GM18505 (cell line): ENCODE data around the gene IQCK.

Source experiments
- ATAC-seq: cut with Tn5 transposase; IDR thresholded peaks from one replicate; pipeline ENCODE4 v1.9.1; 2021; ENCODE audit not compliant: unreplicated experiment
- POLR2A ChIP-seq: IDR thresholded peaks from 4 replicates; pipeline ENCODE4 v1.6.1; 2011; ENCODE audit warnings: borderline replicate concordance; ENCODE audit not compliant: insufficient read depth, insufficient read length; ENCODE audit errors: extremely low read depth

The IQCK gene

DNA sequence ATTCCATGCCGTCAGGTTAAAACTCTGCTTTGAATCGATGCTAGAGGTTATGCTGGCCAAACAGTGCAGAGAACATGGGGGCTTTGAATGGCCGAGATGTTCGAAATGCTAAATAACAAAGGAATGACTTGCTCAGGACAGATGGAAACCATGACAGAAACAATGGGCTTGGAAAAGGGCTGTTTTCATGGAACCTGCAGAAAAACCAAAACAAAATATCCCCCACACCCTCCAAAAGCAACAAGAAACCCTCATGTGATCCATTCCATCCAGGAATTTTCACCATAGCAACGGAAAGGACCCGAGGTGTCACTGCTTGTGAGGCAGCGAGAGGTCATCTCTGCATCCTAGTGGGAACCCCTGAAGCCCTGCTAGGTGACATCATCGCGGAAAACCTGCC lies 141.1 kb downstream of the IQCK start:
- no peak for TF ChIP-seq POLR2A
- ATAC-seq = no peak

DNA sequence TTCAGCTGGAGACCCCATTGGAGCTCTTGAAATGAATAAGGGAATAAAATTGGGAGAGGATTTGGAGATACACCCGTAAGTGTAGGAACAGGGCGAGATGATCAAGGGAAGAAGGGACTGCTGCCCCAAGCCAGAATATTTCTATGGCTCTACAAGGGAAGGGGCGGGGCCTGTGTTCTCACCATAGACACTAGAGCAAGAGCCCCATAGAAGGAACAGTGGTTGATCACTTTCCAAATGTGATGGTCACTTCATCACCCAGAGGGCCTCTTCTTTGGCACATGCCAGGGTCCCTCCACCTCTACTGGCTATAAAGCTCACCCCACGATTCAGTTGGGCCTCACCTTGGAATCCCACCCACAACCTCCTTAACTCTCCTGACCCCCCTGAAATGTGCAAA lies 141.5 kb downstream of the IQCK start:
- TF ChIP-seq POLR2A = no peak
- no peak for ATAC-seq

DNA sequence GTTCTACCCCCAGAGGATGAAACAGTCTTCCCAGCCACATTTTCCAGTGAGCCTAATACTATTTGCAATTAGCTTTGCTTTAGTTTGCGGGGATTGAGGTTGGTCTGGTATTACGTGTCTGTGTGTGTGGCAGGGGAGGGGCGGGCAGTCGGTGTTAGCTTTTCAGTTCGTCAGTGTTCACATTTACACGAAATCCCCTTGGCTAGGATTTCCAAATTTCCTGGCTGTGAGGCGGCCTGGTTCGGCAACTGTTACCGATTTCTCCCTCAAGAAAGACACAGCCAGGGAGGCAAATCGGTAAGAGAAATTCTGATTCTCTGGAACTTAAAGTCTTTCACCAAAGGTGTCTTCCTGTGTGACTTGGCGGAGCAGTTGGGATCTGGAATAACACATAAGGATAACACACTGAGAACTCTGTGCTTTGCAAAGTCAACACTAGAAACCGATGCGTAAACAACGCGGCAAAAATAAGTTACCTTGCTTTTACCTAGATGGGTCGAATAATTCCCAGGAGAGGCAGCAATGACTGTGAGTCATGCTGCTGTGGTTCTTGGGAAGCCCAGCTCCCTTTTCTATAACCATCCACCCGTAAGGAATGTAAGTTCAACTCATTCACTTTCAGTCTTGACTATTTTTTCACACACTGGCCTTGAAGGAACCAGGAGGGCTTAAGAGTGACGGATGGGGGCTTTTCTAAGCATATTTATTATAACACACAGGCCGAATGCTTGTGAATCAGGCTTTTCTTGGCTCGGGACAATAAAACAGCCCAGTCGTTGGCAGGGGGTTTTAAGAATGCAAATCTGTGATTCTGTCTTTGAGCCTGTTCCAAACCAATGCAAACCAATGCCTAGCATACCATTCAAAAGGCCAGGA lies 142.3 kb downstream of the IQCK start:
- no peak for ATAC-seq
- no peak for TF ChIP-seq POLR2A

DNA sequence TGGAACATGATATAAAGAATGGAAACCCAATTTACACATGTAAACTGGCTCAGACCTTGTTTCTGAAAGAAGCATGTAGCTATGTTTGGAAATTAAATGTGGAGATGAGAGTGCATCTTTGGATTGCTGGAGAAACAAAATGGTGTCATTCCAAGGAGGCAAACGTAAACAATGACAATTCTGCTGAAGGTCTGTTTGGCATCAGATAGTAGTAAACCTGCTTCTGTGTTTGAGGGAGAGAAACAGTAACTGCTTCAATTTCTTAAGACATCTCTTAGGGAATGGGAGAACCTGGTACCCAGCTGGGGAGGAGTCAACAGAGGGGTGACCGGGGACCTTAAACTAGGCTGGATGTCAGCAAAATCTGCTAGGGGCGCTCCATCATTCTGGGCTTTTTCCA lies 143.1 kb downstream of the IQCK start:
- no peak for ATAC-seq

DNA sequence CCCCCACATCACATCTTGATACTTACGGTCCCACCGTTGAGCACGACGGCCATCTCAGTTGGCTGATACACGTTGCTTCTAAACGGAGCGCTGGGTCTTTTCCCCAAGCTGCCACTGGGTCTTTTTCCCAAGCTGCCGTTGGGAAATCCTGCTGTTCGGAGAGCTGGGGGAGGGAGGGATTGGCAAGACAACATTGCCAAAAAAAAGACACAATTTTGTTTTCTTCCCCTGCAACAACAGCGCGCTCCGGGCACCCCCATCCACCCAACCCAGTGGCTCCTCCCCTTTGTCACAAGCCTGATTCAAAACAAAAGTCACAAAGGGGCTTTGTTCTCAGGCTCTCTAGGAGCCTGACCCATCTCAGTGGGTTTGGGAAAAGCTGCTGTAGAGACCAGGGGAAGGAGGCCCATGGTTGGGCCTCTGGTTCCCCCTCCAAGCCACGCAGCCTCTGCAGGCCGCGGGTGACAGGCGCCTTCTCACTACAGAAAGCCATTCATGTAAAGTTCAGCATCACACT lies 143.8 kb downstream of the IQCK start:
- ATAC-seq = no peak
- TF ChIP-seq POLR2A = no peak

More for the DNA sequence above, 143.1 kb downstream of the IQCK start:
- TF ChIP-seq POLR2A = no peak

DNA sequence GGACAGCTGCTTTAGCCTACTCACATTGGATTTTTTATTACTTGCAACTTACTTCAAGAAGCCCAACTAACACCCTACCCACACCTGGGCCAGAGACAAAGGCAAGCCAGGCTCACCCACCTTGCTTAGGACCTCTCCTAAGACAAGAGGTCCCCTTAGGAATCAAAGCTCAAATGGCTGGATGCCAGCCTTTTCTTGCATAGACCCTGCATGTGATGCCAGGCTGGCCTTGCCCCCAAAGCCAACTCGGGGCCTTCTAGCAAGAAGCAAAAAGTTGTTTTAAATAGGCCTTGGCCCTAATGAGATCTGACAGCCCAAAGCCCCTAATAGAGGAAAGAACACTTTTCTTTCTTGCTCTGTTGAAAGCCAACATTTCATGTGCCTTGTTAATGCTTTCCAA lies 145.9 kb downstream of the IQCK start:
- ATAC-seq = no peak

DNA sequence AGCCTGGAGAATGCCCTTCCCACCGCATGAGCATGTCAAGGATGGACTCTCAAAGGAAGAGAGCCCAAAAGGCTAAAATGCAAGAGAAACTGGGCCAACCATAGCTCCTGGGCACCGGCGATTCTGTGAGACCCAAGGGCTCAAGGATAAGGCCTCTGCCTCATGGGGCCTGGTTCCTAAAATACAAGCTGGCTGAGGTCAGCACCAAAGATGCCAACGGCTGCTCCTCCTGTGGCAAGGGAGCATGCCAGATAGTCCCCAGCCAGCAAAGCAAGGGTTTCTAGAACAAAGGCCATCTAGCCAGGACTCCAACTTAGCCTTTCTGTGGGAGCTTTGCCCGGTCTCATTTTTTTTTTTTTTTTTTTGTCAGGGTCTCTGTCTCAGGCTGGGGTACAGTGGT lies 146.5 kb downstream of the IQCK start:
- no peak for TF ChIP-seq POLR2A
- ATAC-seq = no peak

More for the DNA sequence above, 145.9 kb downstream of the IQCK start:
- TF ChIP-seq POLR2A = no peak

DNA sequence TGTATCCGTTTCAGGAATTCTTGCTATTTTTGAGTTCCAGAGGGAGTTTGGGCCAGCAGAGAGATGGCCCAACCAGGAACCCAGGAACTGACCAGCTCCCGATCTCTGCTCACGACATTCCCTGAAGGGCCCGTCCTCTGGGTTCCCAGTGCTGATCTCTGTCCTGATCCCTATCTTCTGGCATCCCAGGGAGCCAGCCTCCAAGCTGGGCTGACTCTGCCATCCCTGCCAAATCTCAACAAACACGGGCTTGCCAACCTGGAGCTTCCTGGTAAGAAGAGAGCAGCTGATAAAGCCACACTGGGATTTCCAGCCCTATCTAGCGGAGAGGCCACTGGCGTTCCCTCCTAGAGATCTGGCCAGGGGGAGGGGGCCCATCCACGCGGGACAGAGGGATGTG lies 150.3 kb downstream of the IQCK start:
- no peak for TF ChIP-seq POLR2A
- ATAC-seq = no peak

DNA sequence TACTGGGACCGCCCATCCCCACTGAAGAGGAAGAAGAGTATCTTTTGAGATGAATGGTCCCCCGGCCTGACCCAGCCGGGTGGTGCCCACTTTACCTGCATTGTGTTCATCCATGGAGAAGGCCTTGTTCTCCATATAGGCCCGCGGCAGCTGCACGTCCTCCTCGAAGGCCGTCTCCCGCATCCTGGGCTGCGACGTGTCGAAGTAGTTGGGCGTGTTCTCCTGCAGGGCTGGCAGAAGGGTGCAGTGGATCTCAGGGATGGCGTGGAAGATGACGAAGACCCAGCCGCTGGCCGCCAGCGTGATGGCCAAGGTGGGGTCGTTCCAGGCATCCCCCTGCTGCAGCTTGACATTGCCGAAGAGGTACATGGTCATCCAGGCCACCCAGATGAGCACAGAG lies 153.7 kb downstream of the IQCK start:
- no peak for ATAC-seq
- no peak for TF ChIP-seq POLR2A

DNA sequence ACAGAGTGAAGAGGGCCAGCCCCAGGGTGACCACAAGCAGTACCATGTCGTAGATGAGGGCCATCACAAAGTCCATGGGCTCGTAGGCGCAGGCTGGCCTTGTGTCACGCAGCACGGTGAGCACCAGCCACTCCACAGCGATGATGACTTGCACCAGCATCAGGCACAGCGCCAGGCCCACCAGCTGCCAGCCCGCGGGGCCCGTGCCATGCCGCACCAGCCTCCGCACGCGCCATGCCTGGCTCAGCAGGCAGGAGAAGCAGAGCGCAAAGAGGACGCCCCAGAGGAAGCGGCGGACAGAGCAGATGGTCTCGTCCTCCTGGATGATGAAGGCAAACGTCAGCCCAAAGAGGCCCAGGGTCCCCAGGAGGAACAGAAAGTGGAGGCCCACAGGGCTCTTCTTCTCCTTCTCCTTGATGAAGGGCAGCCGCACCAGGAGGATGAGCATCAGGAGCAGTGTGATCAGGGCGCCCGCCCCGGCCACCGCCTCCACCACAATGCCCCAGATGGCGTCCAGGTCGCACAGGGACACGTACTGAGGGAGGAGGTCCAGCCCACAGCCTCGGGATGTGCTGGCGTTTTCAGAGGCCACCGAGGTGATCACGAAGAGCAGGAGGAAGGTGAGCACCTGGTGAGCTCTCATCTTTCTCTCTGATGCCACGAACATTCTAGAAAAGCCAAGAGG lies 154.2 kb downstream of the IQCK start:
- no peak for ATAC-seq
- no peak for TF ChIP-seq POLR2A

DNA sequence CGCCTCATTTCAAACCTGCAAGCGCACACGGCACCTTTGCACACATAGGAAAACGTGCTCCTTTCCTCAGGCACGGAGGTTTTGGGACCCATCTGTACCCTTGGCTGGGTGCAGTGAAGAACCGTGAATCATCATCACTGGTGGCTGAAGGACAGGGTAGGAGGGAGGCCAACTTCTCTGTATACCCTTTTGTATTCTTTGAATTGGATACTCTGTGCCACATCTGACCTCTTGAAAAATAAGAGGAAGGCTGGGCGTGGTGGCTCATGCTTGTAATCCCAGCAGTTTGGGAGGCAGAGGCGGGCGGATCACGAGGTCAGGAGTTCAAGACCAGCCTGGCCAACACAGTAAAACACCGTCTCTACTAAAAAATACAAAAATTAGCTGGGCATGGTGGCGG lies 154.9 kb downstream of the IQCK start:
- TF ChIP-seq POLR2A = no peak
- no peak for ATAC-seq

DNA sequence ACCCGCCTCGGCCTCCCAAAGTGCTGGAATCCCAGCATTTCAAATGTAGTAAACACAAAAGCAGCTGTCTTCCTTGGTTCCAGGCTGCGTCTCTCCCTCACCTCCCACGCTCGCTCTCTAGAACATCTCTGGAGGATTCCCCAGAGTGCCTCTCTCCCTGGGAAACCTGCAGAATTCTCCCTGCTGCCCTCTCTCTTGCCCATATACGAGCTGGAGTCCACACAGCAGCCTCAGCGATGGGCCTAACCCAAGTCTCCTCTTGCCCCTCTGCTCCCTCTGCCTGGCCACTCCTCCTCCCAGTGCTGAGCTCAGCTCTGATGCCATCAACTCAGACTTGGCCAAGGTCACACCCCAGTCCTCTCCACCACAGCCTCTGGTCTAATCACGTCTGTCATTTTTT lies 156.0 kb downstream of the IQCK start:
- no peak for TF ChIP-seq POLR2A
- ATAC-seq = no peak

DNA sequence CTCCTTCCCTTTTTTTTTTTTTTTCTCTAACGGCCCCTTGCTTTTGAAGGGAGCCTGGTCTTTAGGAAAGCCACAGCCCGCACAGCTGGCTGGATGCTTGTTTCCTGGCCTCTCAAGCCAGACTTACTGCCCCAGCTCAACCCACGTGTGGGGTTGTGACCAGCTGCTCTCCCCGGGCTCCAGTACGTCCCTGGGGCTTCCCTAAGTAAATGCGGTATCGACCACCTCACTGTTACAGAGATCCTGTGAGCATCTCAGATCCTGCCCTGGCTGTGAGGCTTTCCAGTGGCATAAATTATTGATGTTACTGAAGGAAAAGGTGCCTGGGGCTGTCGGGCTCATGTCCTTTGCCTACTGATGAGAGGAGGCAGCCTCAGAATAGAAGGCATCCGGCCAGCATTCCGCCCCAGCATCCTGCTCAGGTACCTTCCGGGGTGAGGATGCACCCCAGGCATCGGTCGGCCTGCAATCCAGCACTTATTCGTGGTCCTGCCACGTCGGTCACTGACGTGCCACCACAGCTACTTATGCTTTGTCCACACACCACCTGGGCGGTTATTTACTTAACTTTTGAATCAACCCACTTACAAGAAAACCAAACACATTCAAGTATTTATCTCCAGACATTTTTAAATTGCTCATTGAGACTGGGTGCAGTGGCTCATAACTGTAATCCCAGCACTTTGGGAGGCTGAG lies 156.9 kb downstream of the IQCK start:
- no peak for TF ChIP-seq POLR2A
- ATAC-seq = no peak
